Neuronal stem cell (in vitro differentiated cells): ENCODE results near the gene ARSD.

Experiments
- DNase-seq: peaks from one replicate; pipeline ENCODE4 v3.0.0-alpha.2; 2013; ENCODE audit warnings: low spot score
- H2AFZ ChIP-seq: one replicate; pipeline ENCODE4 v1.6.1; 2013; ENCODE audit warnings: mild to moderate bottlenecking, low read length, inconsistent platforms
- H2AK5ac ChIP-seq: 2 replicates; pipeline ENCODE4 v1.6.1; 2013; ENCODE audit warnings: low read depth, mild to moderate bottlenecking, inconsistent platforms, low read length, moderate library complexity, mixed read lengths
- H2BK120ac ChIP-seq: 2 replicates; pipeline ENCODE4 v1.6.1; 2013; ENCODE audit warnings: low read depth, mild to moderate bottlenecking, inconsistent platforms, low read length, moderate library complexity, mixed read lengths
- H2BK12ac ChIP-seq: one replicate; pipeline ENCODE4 v1.6.1; 2013; ENCODE audit warnings: low read length, inconsistent platforms
- H2BK15ac ChIP-seq: 2 replicates; pipeline ENCODE4 v1.6.1; 2013; ENCODE audit warnings: mild to moderate bottlenecking, low read length, inconsistent platforms, mixed read lengths
- H2BK5ac ChIP-seq: one replicate; pipeline ENCODE4 v1.6.1; 2013; ENCODE audit warnings: inconsistent platforms, mild to moderate bottlenecking, low read length, moderate library complexity
- H3K14ac ChIP-seq: one replicate; pipeline ENCODE4 v1.6.1; 2013; ENCODE audit warnings: low read length, inconsistent platforms
- H3K18ac ChIP-seq: 2 replicates; pipeline ENCODE4 v1.6.1; 2013; ENCODE audit warnings: low read length, inconsistent platforms
- H3K23ac ChIP-seq: 2 replicates; pipeline ENCODE4 v1.6.1; 2013; ENCODE audit warnings: low read depth, mild to moderate bottlenecking, mixed read lengths, low read length, inconsistent platforms; ENCODE audit not compliant: poor library complexity
- H3K27ac ChIP-seq: replicated peaks from 3 replicates; pipeline ENCODE4 v1.5.1; 2013; ENCODE audit warnings: low read length, inconsistent platforms
- H3K27me3 ChIP-seq, 3 experiments: 2 replicates each; pipeline ENCODE4 v1.6.1; 2013; ENCODE audit warnings: low read length in 3 of 3, mild to moderate bottlenecking in 2 of 3, inconsistent platforms in 1 of 3, low read depth in 1 of 3, mixed read lengths in 1 of 3, moderate library complexity in 1 of 3; ENCODE audit not compliant: control insufficient read depth in 3 of 3, insufficient read depth in 3 of 3
- H3K36me3 ChIP-seq, 2 donors: replicated peaks in 1 of 2; 2 replicates each; pipeline ENCODE4 v1.6.1; 2013; ENCODE audit warnings: low read length in 2 of 2; ENCODE audit not compliant: control insufficient read depth in 2 of 2, insufficient read depth in 2 of 2
- H3K4ac ChIP-seq: 2 replicates; pipeline ENCODE4 v1.6.1; 2013; ENCODE audit warnings: inconsistent platforms, mild to moderate bottlenecking, low read length, moderate library complexity
- H3K4me1 ChIP-seq, 2 donors: 1 replicate in 1 of 2; 2 replicates in 1 of 2; pipeline ENCODE4 v1.6.1; 2013; ENCODE audit warnings: low read length in 2 of 2, low read depth in 1 of 2; ENCODE audit not compliant: control insufficient read depth in 2 of 2, insufficient read depth in 1 of 2
- H3K4me2 ChIP-seq: one replicate; pipeline ENCODE4 v1.6.1; 2013; ENCODE audit warnings: mild to moderate bottlenecking, low read length, inconsistent platforms; ENCODE audit not compliant: insufficient read depth, poor library complexity, severe bottlenecking
- H3K4me3 ChIP-seq, 2 donors: 2 replicates each; pipeline ENCODE4 v1.5.1; 2013; ENCODE audit warnings: low read length in 2 of 2, mild to moderate bottlenecking in 2 of 2, inconsistent platforms in 1 of 2, moderate library complexity in 1 of 2
- H3K79me1 ChIP-seq: one replicate; pipeline ENCODE4 v1.6.1; 2013; ENCODE audit warnings: low read depth, mild to moderate bottlenecking, inconsistent platforms, low read length, moderate library complexity
- H3K9ac ChIP-seq: one replicate; pipeline ENCODE4 v1.6.1; 2013; ENCODE audit warnings: mild to moderate bottlenecking, low read depth, low read length, inconsistent platforms; ENCODE audit not compliant: poor library complexity
- H3K9me3 ChIP-seq, 2 donors: replicated peaks in 1 of 2; 2 replicates each; pipeline versions ENCODE3 to v1.6.1; 2013; ENCODE audit warnings: low read length in 2 of 2, mild to moderate bottlenecking in 2 of 2, inconsistent platforms in 1 of 2, low read depth in 1 of 2, mixed read lengths in 1 of 2, moderate library complexity in 1 of 2; ENCODE audit not compliant: control insufficient read depth in 2 of 2, insufficient read depth in 1 of 2
- H4K8ac ChIP-seq: one replicate; pipeline ENCODE4 v1.6.1; 2013; ENCODE audit warnings: low read depth, mild to moderate bottlenecking, inconsistent platforms, low read length, moderate library complexity
- H4K91ac ChIP-seq: one replicate; pipeline ENCODE4 v1.6.1; 2013; ENCODE audit warnings: low read length, low read depth, mild to moderate bottlenecking, inconsistent platforms; ENCODE audit not compliant: poor library complexity
- WGBS, 2 donors: extraction: QIAGEN DNeasy Blood & Tissue Kit; methylation state at CpG; one replicate each; pipeline ENCODE4 v1.1.7; 2013; ENCODE audit warnings: missing lambda C conversion rate in 2 of 2, mixed read lengths in 1 of 2; ENCODE audit not compliant: insufficient read length in 2 of 2, insufficient replicate concordance in 1 of 2; ENCODE audit errors: extremely low coverage in 2 of 2; 5-methylcytosine and 5-hydroxymethylcytosine counted together

Gene ARSD

GRCh38 chrX:2907295-2907694, 21.8 kb downstream of the ARSD start:
- DNase-seq, result no peak
- H3K4me2 ChIP-seq, result no peak overlapping the region
- WGBS, 2 donors, result no CpG with 5 or more reads among the region's 27 CpGs

DNA sequence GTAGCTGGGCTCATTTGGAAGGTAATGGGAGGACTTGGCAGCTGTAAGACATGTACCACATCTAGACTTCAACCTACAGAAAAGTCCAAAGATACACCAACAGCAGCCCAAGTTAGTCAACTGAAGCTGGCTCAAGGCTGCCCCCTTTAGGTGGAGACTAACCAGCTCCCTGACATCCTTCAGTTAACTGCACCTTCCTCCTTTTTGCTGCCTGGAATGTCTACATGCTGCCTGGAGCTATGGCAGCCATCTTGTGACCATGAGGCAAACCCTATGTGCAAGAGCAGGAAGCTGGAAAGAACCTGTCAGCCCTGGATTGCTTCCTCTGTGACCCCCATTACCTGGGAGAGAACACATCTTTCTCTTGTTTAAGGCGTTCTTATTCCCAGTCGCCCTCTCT, 25.8 kb downstream of the ARSD start:
- Histone ChIP-seq H3K4me2 (no peak overlapping the region), H3K18ac (no peak overlapping the region), H3K4me1 (peaks cover under 1 to 1% of the 10 kb centered on the region in 2 donors), H2BK15ac (no peak overlapping the region), H2BK5ac (no peak overlapping the region), H4K91ac (no peak overlapping the region), H3K4me3 (no peak overlapping the region), H3K14ac (no peak overlapping the region), H3K9ac (no peak overlapping the region), H3K27ac (no peak overlapping the region), H3K4ac (no peak overlapping the region), H3K27me3 (no peaks in the 10 kb centered on the region), H2AFZ (no peak overlapping the region), H2AK5ac (no peak overlapping the region), H2BK120ac (no peak overlapping the region), H2BK12ac (no peak overlapping the region), H3K79me1 (no peaks in the 10 kb centered on the region), H3K36me3 (no peaks in the 10 kb centered on the region), H4K8ac (no peak overlapping the region), H3K23ac (no peak overlapping the region), H3K9me3 (peaks cover 3 to 4% of the 10 kb centered on the region in 2 donors)
- WGBS, 2 donors, result no CpG with 5 or more reads among the region's 2 CpGs
- no peak for DNase-seq

More at GRCh38 chrX:2907295-2907694, 21.8 kb downstream of the ARSD start:
- no peak overlapping the region for H3K27ac ChIP-seq
- no peak overlapping the region for H3K14ac ChIP-seq
- no peak overlapping the region for H2BK120ac ChIP-seq
- no peak overlapping the region for H3K18ac ChIP-seq
- H3K36me3 ChIP-seq, result no peaks in the 10 kb centered on the region
- H4K8ac ChIP-seq, result no peak overlapping the region
- no peak overlapping the region for H3K4ac ChIP-seq
- H3K9ac ChIP-seq, result no peak overlapping the region
- H2BK5ac ChIP-seq, result no peak overlapping the region
- no peak overlapping the region for H2AFZ ChIP-seq
- no peak overlapping the region for H3K4me3 ChIP-seq
- H3K79me1 ChIP-seq, result no peaks in the 10 kb centered on the region
- H3K27me3 ChIP-seq, result no peaks in the 10 kb centered on the region
- no peak overlapping the region for H2AK5ac ChIP-seq
- H3K23ac ChIP-seq, result no peak overlapping the region
- H2BK12ac ChIP-seq, result no peak overlapping the region
- no peak overlapping the region for H4K91ac ChIP-seq
- H2BK15ac ChIP-seq, result no peak overlapping the region
- peaks cover 3 to 4% of the 10 kb centered on the region in 2 donors for H3K9me3 ChIP-seq
- no peaks in the 10 kb centered on the region for H3K4me1 ChIP-seq

DNA sequence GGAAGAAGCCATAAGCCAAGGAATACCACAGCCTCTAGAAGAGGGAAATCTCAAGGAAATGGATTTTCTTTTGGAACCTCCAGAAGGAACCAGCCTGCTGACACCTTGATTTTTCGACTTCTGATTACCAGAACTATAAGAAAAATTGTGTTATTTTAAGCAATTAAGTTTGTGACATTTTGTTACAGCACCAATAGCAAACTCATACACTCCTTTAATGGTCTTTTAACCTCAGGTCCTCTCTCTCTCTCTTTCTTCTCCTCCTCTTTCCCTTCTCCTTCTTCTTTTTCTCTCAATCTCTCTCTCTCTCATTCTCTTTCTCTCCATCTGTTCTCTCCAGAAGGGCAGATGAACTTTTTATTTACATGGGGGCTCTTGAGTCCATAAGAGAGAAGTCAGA, 26.3 kb downstream of the ARSD start:
- no peak overlapping the region for H2AFZ ChIP-seq
- H2BK5ac ChIP-seq, result no peak overlapping the region
- H3K9me3 ChIP-seq, result peaks cover 3 to 4% of the 10 kb centered on the region in 2 donors
- no peaks in the 10 kb centered on the region for H3K27me3 ChIP-seq
- H3K4me1 ChIP-seq, result peaks cover 2 to 6% of the 10 kb centered on the region in 2 donors
- no peaks in the 10 kb centered on the region for H3K79me1 ChIP-seq
- H3K23ac ChIP-seq, result no peak overlapping the region
- H3K18ac ChIP-seq, result no peak overlapping the region
- no peak overlapping the region for H2AK5ac ChIP-seq
- no peak overlapping the region for H2BK120ac ChIP-seq
- no peak overlapping the region for H4K8ac ChIP-seq
- H3K4ac ChIP-seq, result no peak overlapping the region
- no peak for DNase-seq
- no CpG with 5 or more reads among the region's 1 CpG for WGBS, 2 donors
- no peak overlapping the region for H3K14ac ChIP-seq
- H3K9ac ChIP-seq, result no peak overlapping the region
- no peak overlapping the region for H3K4me3 ChIP-seq
- H3K27ac ChIP-seq, result no peak overlapping the region
- no peak overlapping the region for H4K91ac ChIP-seq
- no peak overlapping the region for H3K4me2 ChIP-seq
- no peak overlapping the region for H2BK15ac ChIP-seq
- no peak overlapping the region for H2BK12ac ChIP-seq
- no peaks in the 10 kb centered on the region for H3K36me3 ChIP-seq

DNA sequence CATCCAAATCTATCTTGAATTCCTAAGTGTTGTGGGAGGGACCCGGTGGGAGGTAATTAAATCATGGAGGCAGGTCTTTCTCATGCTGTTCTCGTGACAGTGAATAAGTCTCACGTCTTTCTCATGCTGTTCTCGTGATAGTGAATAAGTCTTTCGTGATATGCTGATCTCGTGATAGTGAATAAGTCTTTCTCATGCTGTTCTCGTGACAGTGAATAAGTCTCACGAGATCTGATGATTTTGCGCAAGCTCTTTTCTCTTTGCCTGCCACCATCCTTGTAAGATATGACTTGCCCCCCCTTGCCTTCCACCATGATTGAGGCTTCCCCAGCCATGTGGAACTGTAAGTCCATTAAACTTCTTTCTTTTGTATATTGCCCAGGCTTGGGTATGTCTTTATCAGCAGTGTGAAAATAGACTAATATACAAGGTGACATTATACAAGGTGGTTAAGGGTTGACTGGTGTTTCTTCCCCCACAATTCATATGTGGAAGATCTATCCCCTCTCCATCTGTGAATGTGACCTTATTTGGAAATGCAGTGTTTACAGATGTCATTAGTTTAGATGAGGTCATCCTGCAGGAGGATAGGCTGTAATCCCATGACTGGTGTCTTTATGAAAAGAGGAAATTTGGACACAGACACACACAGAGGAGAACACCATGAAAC, 27.6 kb downstream of the ARSD start:
- Histone ChIP-seq H3K9ac (no peak overlapping the region), H3K36me3 (no peaks in the 10 kb centered on the region), H3K9me3 (peaks cover 3 to 4% of the 10 kb centered on the region in 2 donors), H3K23ac (no peak overlapping the region), H2AK5ac (no peak overlapping the region), H3K14ac (no peak overlapping the region), H3K4me1 (peaks cover 2 to 12% of the 10 kb centered on the region in 2 donors), H2BK120ac (no peak overlapping the region), H4K91ac (no peak overlapping the region), H3K4ac (no peak overlapping the region), H2BK5ac (no peak overlapping the region), H3K4me2 (no peak overlapping the region), H2AFZ (no peak overlapping the region), H3K79me1 (no peaks in the 10 kb centered on the region), H2BK12ac (no peak overlapping the region), H3K27me3 (no peaks in the 10 kb centered on the region), H3K18ac (no peak overlapping the region), H2BK15ac (no peak overlapping the region), H3K27ac (no peak overlapping the region), H4K8ac (no peak overlapping the region), H3K4me3 (no peak overlapping the region)
- WGBS, 2 donors, result no CpG with 5 or more reads among the region's 9 CpGs
- no peak for DNase-seq
